DOHH2 (cell line): ENCODE data around the gene TXNRD2.

Experiments used
- H3F3A ChIP-seq: fragments of 200-600 bp; sonication (generic), shearing (Covaris generic); 2 replicates; pipeline ENCODE4 v1.6.0; 2016; ENCODE audit warnings: antibody characterized with exemption, mild to moderate bottlenecking; ENCODE audit not compliant: control insufficient read depth, insufficient read depth
- H3K27ac ChIP-seq: fragments of 200-600 bp; sonication (generic); 2 replicates; pipeline ENCODE4 v1.5.1; 2014; ENCODE audit warnings: low read depth, mild to moderate bottlenecking, low read length, moderate library complexity
- H3K27me3 ChIP-seq: fragments of 200-600 bp; sonication (generic); 2 replicates; pipeline ENCODE4 v1.6.1; 2014; ENCODE audit warnings: mild to moderate bottlenecking, low read length, mixed read lengths; ENCODE audit not compliant: control insufficient read depth
- H3K36me3 ChIP-seq: fragments of 200-600 bp; sonication (generic); 2 replicates; pipeline ENCODE4 v1.6.1; 2014; ENCODE audit warnings: mild to moderate bottlenecking, low read length, moderate library complexity, mixed read lengths; ENCODE audit not compliant: control insufficient read depth
- H3K4me1 ChIP-seq: fragments of 200-600 bp; sonication (generic); 2 replicates; pipeline ENCODE4 v1.6.1; 2014; ENCODE audit warnings: mild to moderate bottlenecking, low read length, mixed read lengths; ENCODE audit not compliant: control insufficient read depth
- H3K4me2 ChIP-seq: fragments of 200-600 bp; sonication (generic); 2 replicates; pipeline ENCODE4 v1.6.0; 2014; ENCODE audit warnings: mild to moderate bottlenecking, low read length, moderate library complexity
- H3K4me3 ChIP-seq: fragments of 200-600 bp; sonication (generic); 2 replicates; pipeline ENCODE4 v1.5.1; 2014; ENCODE audit warnings: mild to moderate bottlenecking, low read length, mixed read lengths
- H3K79me2 ChIP-seq: fragments of 200-600 bp; sonication (generic); 2 replicates; pipeline ENCODE4 v1.6.1; 2014; ENCODE audit warnings: mild to moderate bottlenecking, low read length, mixed read lengths; ENCODE audit not compliant: control insufficient read depth
- H3K9me2 ChIP-seq: fragments of 200-600 bp; sonication (generic); replicated peaks from 2 replicates; pipeline ENCODE4 v1.6.1; 2014; ENCODE audit warnings: mild to moderate bottlenecking, low read length, mixed read lengths; ENCODE audit not compliant: control insufficient read depth
- H3K9me3 ChIP-seq: fragments of 200-600 bp; sonication (generic); 2 replicates; pipeline ENCODE4 v1.6.1; 2014; ENCODE audit warnings: antibody characterized with exemption, low read length, mixed read lengths; ENCODE audit not compliant: control insufficient read depth, insufficient read depth
- H4K20me1 ChIP-seq: fragments of 200-600 bp; sonication (generic); 2 replicates; pipeline ENCODE4 v1.6.0; 2014; ENCODE audit warnings: low read depth, mild to moderate bottlenecking, antibody characterized with exemption, low read length, moderate library complexity; ENCODE audit not compliant: control insufficient read depth, insufficient read depth
- EZH2phosphoT487 ChIP-seq: fragments of 200-600 bp; sonication (generic); IDR thresholded peaks from 2 replicates; pipeline ENCODE4 v1.6.1; 2017; ENCODE audit warnings: borderline replicate concordance, mild to moderate bottlenecking, antibody characterized with exemption, low read length, moderate library complexity, mixed read lengths
- TF ChIP-seq, protein P1 (sequence below): fragments of 200-600 bp; sonication (generic); IDR thresholded peaks from one replicate; pipeline ENCODE4 v1.5.1; 2014; ENCODE audit warnings: antibody characterized with exemption, mild to moderate bottlenecking, low read depth, low read length; ENCODE audit not compliant: poor library complexity, severe bottlenecking

Gene TXNRD2

DNA sequence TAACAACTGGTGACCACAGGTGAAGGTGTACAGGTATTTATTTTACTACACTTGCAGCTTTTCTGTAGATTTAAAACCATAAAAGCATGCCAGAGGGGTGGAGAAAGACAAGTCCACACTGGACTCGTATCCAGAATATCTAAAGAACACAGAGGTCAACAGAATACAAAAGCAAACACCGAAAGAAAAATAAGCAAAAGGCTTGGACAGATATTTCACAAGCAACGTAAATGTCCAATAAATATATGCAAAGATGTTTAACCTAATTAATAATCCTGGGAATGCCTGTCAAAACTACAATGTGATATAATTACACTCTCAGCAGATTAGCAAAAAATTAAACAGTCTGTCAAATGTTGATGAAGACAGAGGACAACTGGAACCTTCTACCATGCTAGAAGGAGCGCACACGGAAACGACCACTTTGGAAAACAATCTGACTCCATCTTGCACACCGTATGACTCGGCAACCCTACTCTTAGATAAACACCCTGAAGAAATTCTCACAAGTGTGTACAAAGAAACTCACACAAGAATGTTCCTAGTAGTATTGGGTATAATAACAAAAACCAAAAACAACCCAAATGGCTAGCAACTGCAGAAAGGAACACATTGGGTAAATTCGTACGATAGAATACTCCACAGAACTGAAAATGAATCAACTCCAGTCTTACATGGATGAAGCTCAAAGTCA, 114.1 kb downstream of the TXNRD2 start:
- no peak for TF ChIP-seq EZH2phosphoT487
- TF ChIP-seq, protein P1, sequence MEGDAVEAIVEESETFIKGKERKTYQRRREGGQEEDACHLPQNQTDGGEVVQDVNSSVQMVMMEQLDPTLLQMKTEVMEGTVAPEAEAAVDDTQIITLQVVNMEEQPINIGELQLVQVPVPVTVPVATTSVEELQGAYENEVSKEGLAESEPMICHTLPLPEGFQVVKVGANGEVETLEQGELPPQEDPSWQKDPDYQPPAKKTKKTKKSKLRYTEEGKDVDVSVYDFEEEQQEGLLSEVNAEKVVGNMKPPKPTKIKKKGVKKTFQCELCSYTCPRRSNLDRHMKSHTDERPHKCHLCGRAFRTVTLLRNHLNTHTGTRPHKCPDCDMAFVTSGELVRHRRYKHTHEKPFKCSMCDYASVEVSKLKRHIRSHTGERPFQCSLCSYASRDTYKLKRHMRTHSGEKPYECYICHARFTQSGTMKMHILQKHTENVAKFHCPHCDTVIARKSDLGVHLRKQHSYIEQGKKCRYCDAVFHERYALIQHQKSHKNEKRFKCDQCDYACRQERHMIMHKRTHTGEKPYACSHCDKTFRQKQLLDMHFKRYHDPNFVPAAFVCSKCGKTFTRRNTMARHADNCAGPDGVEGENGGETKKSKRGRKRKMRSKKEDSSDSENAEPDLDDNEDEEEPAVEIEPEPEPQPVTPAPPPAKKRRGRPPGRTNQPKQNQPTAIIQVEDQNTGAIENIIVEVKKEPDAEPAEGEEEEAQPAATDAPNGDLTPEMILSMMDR, result no peak

GRCh38 chr22:19826619-19826950, 115.0 kb downstream of the TXNRD2 start:
- H3K36me3 ChIP-seq, result no peaks in the 10 kb centered on the region
- peaks cover 3% of the 10 kb centered on the region; the same call in 1 of the 2 replicates for H3K79me2 ChIP-seq
- no peak overlapping the region for H3K27ac ChIP-seq
- TF ChIP-seq EZH2phosphoT487, result no peak
- TF ChIP-seq, protein P1, result no peak
- no peaks in the 10 kb centered on the region for H3K4me1 ChIP-seq
- no peaks in the 10 kb centered on the region for H3F3A ChIP-seq
- H4K20me1 ChIP-seq, result no peaks in the 10 kb centered on the region
- H3K27me3 ChIP-seq, result no peaks in the 10 kb centered on the region
- no peaks in the 10 kb centered on the region for H3K9me2 ChIP-seq
- H3K4me2 ChIP-seq, result no peak overlapping the region
- no peak overlapping the region for H3K4me3 ChIP-seq
- H3K9me3 ChIP-seq, result no peaks in the 10 kb centered on the region

More for the DNA sequence above, 114.1 kb downstream of the TXNRD2 start:
- no peak overlapping the region for H3K27ac ChIP-seq
- H3K4me2 ChIP-seq, result no peak overlapping the region
- peaks cover 5% of the 10 kb centered on the region for H3K4me1 ChIP-seq
- H3K79me2 ChIP-seq, result peaks cover 7% of the 10 kb centered on the region
- no peaks in the 10 kb centered on the region for H3K9me2 ChIP-seq
- no peak overlapping the region for H3K4me3 ChIP-seq
- H3K36me3 ChIP-seq, result no peaks in the 10 kb centered on the region
- H3K9me3 ChIP-seq, result no peaks in the 10 kb centered on the region
- no peaks in the 10 kb centered on the region for H4K20me1 ChIP-seq
- no peaks in the 10 kb centered on the region for H3K27me3 ChIP-seq
- no peaks in the 10 kb centered on the region for H3F3A ChIP-seq

- H3K36me3 ChIP-seq, result no peaks in the 10 kb centered on the region
- TF ChIP-seq, protein P1, result no peak
- TF ChIP-seq EZH2phosphoT487, result no peak
Observed at GRCh38 chr22:19825904-19826618, 115.6 kb downstream of the TXNRD2 start.

More at GRCh38 chr22:19825904-19826618, 115.6 kb downstream of the TXNRD2 start:
- Histone ChIP-seq H3K9me2 (no peaks in the 10 kb centered on the region), H3K79me2 (peaks cover 3% of the 10 kb centered on the region; the same call in 1 of the 2 replicates), H3K27me3 (no peaks in the 10 kb centered on the region), H3K9me3 (no peaks in the 10 kb centered on the region), H3K4me3 (no peak overlapping the region), H4K20me1 (no peaks in the 10 kb centered on the region), H3K27ac (no peak overlapping the region), H3K4me1 (no peaks in the 10 kb centered on the region), H3F3A (no peaks in the 10 kb centered on the region), H3K4me2 (no peak overlapping the region)
